ENCODE results near the gene VWA2.

Gene VWA2

GRCh38 chr10:114262496-114262895, 23.4 kb downstream of the VWA2 start:
- H3K36me3 ChIP-seq (ENCODE audit: insufficient read depth, low read length) = no peaks in the 10 kb centered on the region
- H3K9me3 ChIP-seq (ENCODE audit: low read depth, low read length) = no peaks in the 10 kb centered on the region
- no peak overlapping the region for H3K4me3 ChIP-seq
- DNase-seq (ENCODE audit: low read depth, low spot score) = no peak
- H3K9ac ChIP-seq (ENCODE audit: insufficient read length) = no peak overlapping the region
- no peak for TF ChIP-seq EZH2 (IDR thresholded peaks at IDR 0.05)
- TF ChIP-seq FOXP2 (optimal IDR thresholded peaks at IDR 0.05; ENCODE audit: control extremely low read depth, extremely low read length, insufficient read depth) = no peak
- no peak for TF ChIP-seq POLR2AphosphoS5 (IDR thresholded peaks at IDR 0.05; ENCODE audit: borderline replicate concordance, low read depth, low read length)
- H3K27ac ChIP-seq = no peak overlapping the region

GRCh38 chr10:114265392-114266053, 26.5 kb downstream of the VWA2 start:
- Histone ChIP-seq H3K9me3 (ENCODE audit: low read depth, low read length) (no peaks in the 10 kb centered on the region), H3K27ac (no peak overlapping the region)
- no peak for DNase-seq (ENCODE audit: low read depth, low spot score)

GRCh38 chr10:114266521-114266920, 27.5 kb downstream of the VWA2 start:
- no peak for DNase-seq (ENCODE audit: low read depth, low spot score)
- no peak for TF ChIP-seq EZH2 (IDR thresholded peaks at IDR 0.05)
- TF ChIP-seq FOXP2 (optimal IDR thresholded peaks at IDR 0.05; ENCODE audit: control extremely low read depth, extremely low read length, insufficient read depth) = no peak
- TF ChIP-seq POLR2AphosphoS5 (IDR thresholded peaks at IDR 0.05; ENCODE audit: borderline replicate concordance, low read depth, low read length) = no peak
- Histone ChIP-seq H3K4me3 (no peak overlapping the region), H3K9ac (ENCODE audit: insufficient read length) (no peak overlapping the region), H3K27ac (no peak overlapping the region), H3K36me3 (ENCODE audit: insufficient read depth, low read length) (no peaks in the 10 kb centered on the region), H3K9me3 (ENCODE audit: low read depth, low read length) (no peaks in the 10 kb centered on the region)

More at GRCh38 chr10:114265392-114266053, 26.5 kb downstream of the VWA2 start:
- Histone ChIP-seq H3K9ac (ENCODE audit: insufficient read length) (no peak overlapping the region), H3K4me3 (no peak overlapping the region), H3K36me3 (ENCODE audit: insufficient read depth, low read length) (no peaks in the 10 kb centered on the region)
- no peak for TF ChIP-seq FOXP2 (optimal IDR thresholded peaks at IDR 0.05; ENCODE audit: control extremely low read depth, extremely low read length, insufficient read depth)
- no peak for TF ChIP-seq EZH2 (IDR thresholded peaks at IDR 0.05)

- H3K4me3 ChIP-seq = no peak overlapping the region
- no peak for TF ChIP-seq EZH2 (IDR thresholded peaks at IDR 0.05)
- TF ChIP-seq POLR2AphosphoS5 (IDR thresholded peaks at IDR 0.05; ENCODE audit: borderline replicate concordance, low read depth, low read length) = no peak
- no peak for TF ChIP-seq FOXP2 (optimal IDR thresholded peaks at IDR 0.05; ENCODE audit: control extremely low read depth, extremely low read length, insufficient read depth)
- H3K9ac ChIP-seq (ENCODE audit: insufficient read length) = no peak overlapping the region
- H3K9me3 ChIP-seq (ENCODE audit: low read depth, low read length) = no peaks in the 10 kb centered on the region
- DNase-seq (ENCODE audit: low read depth, low spot score) = no peak
- no peaks in the 10 kb centered on the region for H3K36me3 ChIP-seq (ENCODE audit: insufficient read depth, low read length)
- H3K27ac ChIP-seq = no peak overlapping the region
Measured at GRCh38 chr10:114271075-114271778, 32.2 kb downstream of the VWA2 start.

- H3K36me3 ChIP-seq (ENCODE audit: insufficient read depth, low read length) = no peaks in the 10 kb centered on the region
- H3K4me3 ChIP-seq = no peak overlapping the region
- H3K27ac ChIP-seq = no peak overlapping the region
- no peaks in the 10 kb centered on the region for H3K9me3 ChIP-seq (ENCODE audit: low read depth, low read length)
- DNase-seq (ENCODE audit: low read depth, low spot score) = no peak
- H3K9ac ChIP-seq (ENCODE audit: insufficient read length) = no peak overlapping the region
- TF ChIP-seq POLR2AphosphoS5 (IDR thresholded peaks at IDR 0.05; ENCODE audit: borderline replicate concordance, low read depth, low read length) (no peak), EZH2 (IDR thresholded peaks at IDR 0.05) (no peak)
Measured at GRCh38 chr10:114271779-114272167, 32.7 kb downstream of the VWA2 start.

DNA sequence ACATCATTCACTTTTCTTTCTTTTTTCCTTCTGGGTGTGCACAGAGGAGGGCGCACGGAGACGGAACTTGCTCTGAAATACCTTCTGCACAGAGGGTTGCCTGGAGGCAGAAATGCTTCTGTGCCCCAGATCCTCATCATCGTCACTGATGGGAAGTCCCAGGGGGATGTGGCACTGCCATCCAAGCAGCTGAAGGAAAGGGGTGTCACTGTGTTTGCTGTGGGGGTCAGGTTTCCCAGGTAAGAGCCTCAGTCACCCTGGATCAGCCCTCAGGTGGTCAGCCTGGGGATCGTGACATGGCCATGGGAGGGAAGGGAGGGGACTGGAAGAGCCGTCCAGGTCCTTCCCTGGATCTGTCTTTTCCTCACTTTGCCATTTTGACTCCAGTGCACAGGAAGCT, 33.6 kb downstream of the VWA2 start:
- Histone ChIP-seq H3K9me3 (ENCODE audit: low read depth, low read length) (no peaks in the 10 kb centered on the region), H3K4me3 (no peak overlapping the region), H3K36me3 (ENCODE audit: insufficient read depth, low read length) (no peaks in the 10 kb centered on the region), H3K9ac (ENCODE audit: insufficient read length) (no peak overlapping the region), H3K27ac (no peak overlapping the region)
- no peak for TF ChIP-seq FOXP2 (optimal IDR thresholded peaks at IDR 0.05; ENCODE audit: control extremely low read depth, extremely low read length, insufficient read depth)
- TF ChIP-seq EZH2 (IDR thresholded peaks at IDR 0.05) = no peak
- TF ChIP-seq POLR2AphosphoS5 (IDR thresholded peaks at IDR 0.05; ENCODE audit: borderline replicate concordance, low read depth, low read length) = no peak
- no peak for DNase-seq (ENCODE audit: low read depth, low spot score)

GRCh38 chr10:114273910-114274309, 34.9 kb downstream of the VWA2 start:
- Histone ChIP-seq H3K9ac (ENCODE audit: insufficient read length) (no peak overlapping the region), H3K9me3 (ENCODE audit: low read depth, low read length) (no peaks in the 10 kb centered on the region), H3K36me3 (ENCODE audit: insufficient read depth, low read length) (no peaks in the 10 kb centered on the region), H3K27ac (no peak overlapping the region), H3K4me3 (no peak overlapping the region)
- TF ChIP-seq POLR2AphosphoS5 (IDR thresholded peaks at IDR 0.05; ENCODE audit: borderline replicate concordance, low read depth, low read length) = no peak
- no peak for TF ChIP-seq EZH2 (IDR thresholded peaks at IDR 0.05)
- no peak for TF ChIP-seq FOXP2 (optimal IDR thresholded peaks at IDR 0.05; ENCODE audit: control extremely low read depth, extremely low read length, insufficient read depth)
- no peak for DNase-seq (ENCODE audit: low read depth, low spot score)

GRCh38 chr10:114274616-114275453, 35.8 kb downstream of the VWA2 start:
- Histone ChIP-seq H3K27ac (no peak overlapping the region), H3K36me3 (ENCODE audit: insufficient read depth, low read length) (no peaks in the 10 kb centered on the region), H3K4me3 (no peak overlapping the region), H3K9ac (ENCODE audit: insufficient read length) (no peak overlapping the region), H3K9me3 (ENCODE audit: low read depth, low read length) (no peaks in the 10 kb centered on the region)
- DNase-seq (ENCODE audit: low read depth, low spot score) = no peak
- TF ChIP-seq EZH2 (IDR thresholded peaks at IDR 0.05) (no peak), FOXP2 (optimal IDR thresholded peaks at IDR 0.05; ENCODE audit: control extremely low read depth, extremely low read length, insufficient read depth) (no peak), POLR2AphosphoS5 (IDR thresholded peaks at IDR 0.05; ENCODE audit: borderline replicate concordance, low read depth, low read length) (no peak)
